Measurements from ENCODE around the gene SIN3A.

Gene SIN3A

GRCh38 chr15:75380773-75381172, 70.7 kb downstream of the SIN3A start:
- DNase-seq (ENCODE audit: low read depth, low spot score): no peak

DNA sequence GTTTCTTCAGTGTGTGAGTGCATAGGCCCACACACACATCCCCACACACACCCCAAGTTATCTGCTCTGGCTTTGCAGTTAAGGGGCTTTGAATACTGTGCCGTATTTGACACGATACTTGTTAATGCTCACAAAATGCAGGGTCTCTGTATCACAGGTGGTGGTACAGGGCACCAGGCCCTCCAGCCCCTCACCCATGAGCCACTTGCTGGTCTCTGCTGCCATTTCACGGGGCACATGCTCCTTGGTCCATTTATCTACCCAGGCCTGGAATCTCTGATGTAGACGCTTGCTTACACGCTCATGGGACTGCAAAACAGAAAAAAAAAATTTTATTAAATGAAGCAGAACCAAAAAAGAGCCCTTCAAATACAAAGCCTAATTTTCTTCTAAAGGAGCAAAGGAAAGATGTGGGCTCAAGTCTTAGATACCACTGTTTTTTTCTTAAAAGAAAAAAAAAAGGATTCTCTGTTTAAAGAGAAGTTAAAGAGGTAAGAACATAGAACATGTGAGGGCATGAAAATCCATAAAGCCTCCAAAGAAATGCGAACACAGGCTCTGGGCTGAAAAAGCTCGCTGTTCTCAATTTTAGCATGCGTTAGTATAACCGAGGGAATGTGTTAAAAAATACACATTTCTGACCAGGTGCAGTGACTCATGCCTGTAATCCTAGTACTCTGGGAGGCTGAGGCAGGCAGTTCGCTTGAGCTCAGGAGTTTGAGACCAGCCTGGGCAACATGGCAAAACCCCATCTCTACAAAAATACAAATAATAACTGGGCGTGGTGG, 79.4 kb downstream of the SIN3A start:
- DNase-seq (ENCODE audit: low read depth, low spot score): no peak

GRCh38 chr15:75371486-75371885, 80.0 kb downstream of the SIN3A start:
- DNase-seq (ENCODE audit: low read depth, low spot score): no peak

DNA sequence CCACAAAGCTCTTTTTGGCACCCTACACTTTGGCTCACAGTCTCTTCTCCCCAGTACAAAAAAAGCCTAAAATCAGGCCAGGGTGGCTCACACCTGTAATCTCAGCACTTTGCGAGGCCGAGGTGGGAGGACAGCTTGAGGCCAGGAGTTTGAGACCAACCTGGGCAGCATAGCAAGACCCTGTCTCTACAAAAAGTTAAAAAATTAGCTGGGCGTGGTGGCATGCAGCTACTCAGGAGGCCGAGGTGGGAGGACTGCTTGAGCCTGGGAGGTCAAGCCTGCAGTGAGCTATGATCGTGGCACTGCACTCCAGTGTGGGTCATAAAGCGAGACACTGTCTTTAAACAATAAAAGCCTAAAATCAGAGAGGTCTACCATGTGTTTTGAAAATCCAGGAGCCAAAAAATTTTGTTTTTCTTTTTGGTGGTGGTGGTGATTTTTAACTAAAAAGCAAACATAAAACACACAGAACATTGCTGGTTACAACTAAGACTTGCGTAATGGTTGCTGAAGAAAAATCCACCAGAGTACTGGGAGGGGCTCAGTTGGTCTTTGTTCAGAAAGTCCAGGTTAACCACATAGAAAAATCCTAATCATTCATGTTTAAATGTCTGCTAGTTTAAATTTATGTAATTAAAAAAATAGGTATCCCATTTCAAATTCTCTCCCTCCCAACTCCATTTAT, 81.5 kb downstream of the SIN3A start:
- DNase-seq (ENCODE audit: low read depth, low spot score): no peak

- DNase-seq (ENCODE audit: low read depth, low spot score): no peak
Observed at GRCh38 chr15:75368689-75369239, 82.7 kb downstream of the SIN3A start.

DNA sequence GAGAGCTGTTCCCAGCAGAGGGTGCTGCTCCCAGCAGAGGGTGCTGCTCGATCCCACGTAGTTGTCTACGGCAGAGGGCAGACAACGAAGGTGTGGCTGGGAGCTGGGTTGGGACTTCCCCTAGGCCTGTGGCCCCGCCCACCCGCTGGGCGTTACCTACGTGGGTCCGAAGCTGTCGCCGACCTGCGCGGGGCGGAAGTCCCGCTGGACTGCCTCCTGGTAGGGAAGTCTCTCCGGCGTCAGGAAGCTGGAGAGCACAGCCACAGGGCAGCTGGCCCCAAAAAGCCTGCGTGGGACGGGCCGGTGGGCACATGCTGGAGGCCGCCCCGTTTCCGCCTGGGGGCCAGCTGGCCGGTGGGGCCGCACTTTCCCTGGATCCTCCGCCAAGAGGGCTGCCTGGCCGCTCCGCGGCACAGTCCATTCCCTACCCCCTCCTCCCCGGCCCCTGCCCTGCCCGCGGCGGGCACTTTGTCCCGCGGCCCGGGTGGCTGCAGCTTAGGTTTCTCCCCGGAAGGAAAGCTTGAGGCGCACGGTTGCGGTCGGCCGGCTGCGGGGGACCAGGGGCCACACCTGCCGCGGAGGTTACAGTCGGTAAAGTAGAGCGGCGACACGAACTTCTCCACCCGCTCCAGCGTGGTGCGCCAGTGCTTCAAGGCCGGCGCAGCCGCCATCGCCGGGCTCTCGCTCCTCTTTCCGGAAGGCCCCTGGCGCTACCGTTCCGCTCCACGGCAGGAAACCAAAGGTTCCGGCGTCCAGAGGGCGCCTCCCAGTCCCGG, 83.4 kb downstream of the SIN3A start, which contains the start of gene MAN2C1:
TSS of gene MAN2C1 (minus strand) at position 695 of the 776 bp plus-strand sequence. CDS start at position 671, 24 bp downstream.
- DNase-seq (ENCODE audit: low read depth, low spot score): peak; percentile 88

GRCh38 chr15:75367406-75367912, 84.0 kb downstream of the SIN3A start:
- no peak for DNase-seq (ENCODE audit: low read depth, low spot score)

GRCh38 chr15:75367006-75367405, 84.5 kb downstream of the SIN3A start:
- DNase-seq (ENCODE audit: low read depth, low spot score): no peak

DNA sequence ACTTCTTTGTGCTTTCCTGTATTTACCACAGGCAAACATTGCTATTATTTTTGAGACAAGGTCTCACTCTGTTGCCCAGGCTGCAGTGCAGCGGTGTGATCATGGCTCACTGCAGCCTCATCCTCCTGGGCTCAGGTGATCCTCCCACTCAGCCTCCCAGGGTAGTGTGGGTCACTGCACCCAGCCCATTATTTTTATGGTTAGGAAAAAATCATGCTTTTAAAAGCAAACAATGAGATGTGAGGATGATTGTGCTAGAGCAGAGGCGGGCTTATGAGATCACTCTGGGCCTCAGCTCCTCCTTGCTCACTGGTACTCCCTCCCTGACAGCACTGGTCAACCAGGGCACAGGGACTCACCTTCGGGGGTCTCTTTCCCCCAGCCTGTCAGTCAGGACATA, 85.3 kb downstream of the SIN3A start:
- DNase-seq (ENCODE audit: low read depth, low spot score): no peak

DNA sequence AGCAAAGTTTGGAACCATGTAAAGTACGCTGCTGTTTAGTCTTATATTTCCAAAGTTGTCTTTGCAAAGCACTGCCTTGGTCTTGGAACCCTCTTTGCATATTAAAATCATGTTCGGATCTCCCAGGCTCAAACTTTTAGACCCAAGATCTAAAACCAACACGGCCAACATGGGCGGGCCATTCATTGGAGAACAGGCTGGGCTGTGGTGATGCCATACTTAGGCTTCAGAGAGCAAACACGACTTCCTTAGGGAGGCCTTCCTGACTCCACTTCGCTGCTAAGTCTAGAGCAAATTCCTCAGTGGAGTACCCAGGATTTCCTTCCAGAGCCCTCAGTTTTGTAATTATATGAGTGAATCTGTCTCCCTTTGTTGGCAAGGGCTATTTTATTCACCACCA, 86.6 kb downstream of the SIN3A start:
- no peak for DNase-seq (ENCODE audit: low read depth, low spot score)

DNA sequence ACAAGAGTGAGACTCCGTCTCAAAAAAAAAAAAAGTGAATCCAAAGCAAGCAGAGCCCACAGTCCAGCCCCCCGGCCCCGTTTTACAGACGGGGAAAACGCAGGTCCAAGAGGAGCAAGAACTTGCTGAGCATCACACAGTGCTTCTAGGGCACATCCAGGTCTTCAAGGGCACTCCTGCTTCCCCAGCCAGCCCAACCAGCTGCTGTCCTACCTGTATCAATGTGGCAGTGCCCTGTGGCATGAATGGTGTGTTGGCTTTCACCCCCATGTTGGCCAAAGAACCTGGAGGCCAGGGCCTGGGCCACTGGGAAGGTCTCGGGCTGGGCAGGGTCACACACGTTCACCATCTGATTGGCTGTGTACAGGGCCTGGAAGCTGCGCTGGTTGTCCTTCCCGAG, 87.7 kb downstream of the SIN3A start:
- DNase-seq (ENCODE audit: low read depth, low spot score): no peak

DNA sequence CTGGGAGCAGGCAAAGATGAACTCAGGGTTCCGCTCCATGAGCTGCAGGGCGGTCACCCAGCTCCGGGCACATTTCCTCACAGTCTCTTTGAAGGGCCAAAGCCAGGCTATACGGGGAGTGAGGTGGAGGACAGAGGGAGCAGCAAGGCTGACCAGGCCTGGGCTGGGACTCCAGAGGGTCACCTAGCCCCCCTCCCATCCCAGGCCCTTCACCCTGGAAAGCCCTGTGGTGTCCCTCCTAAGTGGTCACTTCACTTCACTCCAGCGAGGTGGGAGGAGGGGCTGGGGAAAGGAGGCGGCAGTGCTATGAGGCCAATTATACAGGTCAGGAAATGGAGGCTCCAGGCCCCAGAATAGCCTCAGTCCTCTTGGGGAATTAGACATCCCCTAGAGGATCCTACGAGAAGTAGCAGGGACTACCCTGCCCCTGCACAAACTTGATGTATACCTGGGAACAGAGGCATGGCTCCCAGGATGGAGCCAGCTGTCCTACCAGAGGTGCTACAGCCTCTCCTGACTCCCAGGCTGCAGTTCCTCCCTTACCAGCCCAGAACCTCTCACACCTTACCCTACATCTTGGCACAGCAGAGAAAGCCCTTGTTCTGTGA, 88.7 kb downstream of the SIN3A start:
- no peak for DNase-seq (ENCODE audit: low read depth, low spot score)

DNA sequence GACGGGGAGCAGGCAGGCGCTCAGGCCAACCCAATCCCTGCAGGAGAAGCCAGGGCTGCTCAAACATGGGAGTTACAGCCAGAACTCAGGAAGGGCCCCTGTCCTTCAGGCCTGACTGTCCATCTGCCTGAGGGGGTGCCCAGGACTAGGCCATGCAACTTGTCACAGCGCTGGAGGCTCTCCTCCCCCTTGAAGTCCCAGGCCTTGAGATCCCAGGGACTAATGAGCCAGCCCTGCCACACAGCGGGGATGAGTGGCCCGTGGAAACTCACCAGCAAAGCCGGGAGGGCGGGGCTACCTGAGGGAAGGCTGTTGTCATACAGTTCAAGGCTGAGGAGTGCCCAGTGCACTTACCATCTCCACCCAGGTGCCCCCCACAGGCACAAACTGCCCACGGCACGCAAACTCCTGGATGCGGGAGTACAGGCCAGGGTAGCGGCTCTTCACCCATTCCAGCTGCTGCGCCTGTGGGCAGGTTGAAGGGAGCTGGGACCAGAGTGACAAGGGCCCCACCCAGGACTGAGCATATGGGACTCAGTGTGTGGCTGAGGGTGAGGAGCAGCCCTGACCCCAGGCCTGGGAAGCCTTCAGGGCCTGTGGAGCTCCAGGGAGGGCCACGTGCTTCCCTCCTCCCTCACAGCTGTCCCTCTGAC, 89.4 kb downstream of the SIN3A start:
- no peak for DNase-seq (ENCODE audit: low read depth, low spot score)

DNA sequence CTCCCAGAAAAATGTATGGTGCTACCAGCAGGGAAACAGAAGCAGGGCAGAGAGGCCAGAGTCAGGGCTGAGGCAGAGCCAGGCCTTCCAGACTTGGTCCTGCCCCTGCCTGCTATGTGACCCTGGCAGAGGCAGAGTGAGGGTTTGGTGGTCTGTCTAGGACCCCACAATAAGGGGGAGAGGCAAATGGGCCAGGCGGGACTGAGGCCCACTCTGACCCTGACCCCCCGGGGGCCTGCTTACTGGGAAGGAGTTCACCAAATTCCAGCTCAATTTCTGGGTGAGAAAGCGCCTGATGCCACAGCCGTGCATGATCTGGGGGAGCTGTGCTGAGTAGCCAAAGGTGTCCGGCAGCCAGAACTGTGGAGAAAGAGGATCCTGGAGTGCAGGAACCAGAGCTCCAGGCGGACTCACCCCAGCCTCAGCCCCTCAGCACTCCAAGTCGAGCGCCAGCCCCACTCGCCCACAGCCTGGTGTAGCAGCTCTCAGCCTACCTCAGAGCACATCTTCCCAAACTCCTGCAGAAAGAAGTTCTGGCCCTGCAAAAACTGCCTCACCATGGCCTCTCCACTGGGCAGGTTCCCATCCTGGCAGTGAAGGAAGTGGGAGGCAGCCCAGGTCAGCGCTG, 90.0 kb downstream of the SIN3A start:
- no peak for DNase-seq (ENCODE audit: low read depth, low spot score)

DNA sequence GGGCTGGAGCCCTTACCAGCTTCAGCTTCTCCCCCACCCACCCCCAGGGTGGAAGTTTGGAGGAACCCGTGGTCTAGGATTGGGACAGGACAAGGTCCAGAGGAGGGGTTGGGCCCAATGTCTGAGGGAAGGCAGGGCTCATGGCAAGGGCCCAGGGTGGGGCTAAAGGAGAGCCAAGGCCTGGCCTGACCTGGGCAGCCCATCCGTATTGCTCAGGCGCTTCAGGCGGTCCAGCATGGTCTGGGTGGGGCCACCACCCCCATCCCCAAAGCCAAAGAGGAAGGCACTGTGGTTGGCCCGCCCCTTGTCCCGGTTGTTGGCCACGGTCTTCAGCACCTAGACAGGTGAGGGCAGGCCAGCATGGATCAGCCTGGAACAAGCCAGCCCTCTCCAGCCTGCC, 90.6 kb downstream of the SIN3A start:
- DNase-seq (ENCODE audit: low read depth, low spot score): no peak

GRCh38 chr15:75360391-75360790, 91.1 kb downstream of the SIN3A start:
- DNase-seq (ENCODE audit: low read depth, low spot score): no peak

- no peak for DNase-seq (ENCODE audit: low read depth, low spot score)
Observed at GRCh38 chr15:75359537-75360250, 91.8 kb downstream of the SIN3A start.

- no peak for DNase-seq (ENCODE audit: low read depth, low spot score)
Observed at GRCh38 chr15:75358771-75359536, 92.5 kb downstream of the SIN3A start.
